Sigmoid colon (tissue), 7 donors: Measurements from ENCODE around the gene MRPS7. TPM values are rescaled to one million over a fixed set of nuclear protein-coding genes. Genes with fewer than 3 reads are reported as not detected.

Experiments
- DNase-seq: peaks from one replicate; pipeline ENCODE4 v3.0.0-alpha.2; 2019
- H3K27ac ChIP-seq, 4 donors: fragments of 200-600 bp; sonication (generic); one replicate each; pipeline ENCODE4 v1.5.1; 2016 to 2019; ENCODE audit warnings: mild to moderate bottlenecking in 1 of 4
- H3K27me3 ChIP-seq, 3 donors: fragments of 200-600 bp; sonication (generic); one replicate each; pipeline ENCODE4 v1.5.1; 2019; ENCODE audit warnings: mild to moderate bottlenecking in 1 of 3
- H3K36me3 ChIP-seq, 4 donors: fragments of 200-600 bp; sonication (generic); one replicate each; pipeline ENCODE4 v1.5.1; 2016 to 2019
- H3K4me1 ChIP-seq, 4 donors: fragments of 200-600 bp; sonication (generic); one replicate each; pipeline ENCODE4 v1.5.1; 2017 to 2019
- H3K4me3 ChIP-seq, 4 donors: fragments of 200-600 bp; sonication (generic); one replicate each; pipeline ENCODE4 v1.5.1; 2017 to 2019; ENCODE audit warnings: mild to moderate bottlenecking in 2 of 4, moderate library complexity in 1 of 4
- H3K9me3 ChIP-seq, 4 donors: fragments of 200-600 bp in 3 of 4; sonication (generic) in 3 of 4; one replicate each; pipeline versions ENCODE4 v1.5.1 to v1.6.1; 2013 to 2019
- EP300 ChIP-seq, 4 donors: sonication (generic); formaldehyde crosslinking; IDR thresholded peaks; one replicate each; pipeline ENCODE4 v1.6.1; 2017; ENCODE audit warnings: antibody characterized with exemption in 4 of 4
- POLR2A ChIP-seq, 2 donors: fragments of 450-650 bp; IDR thresholded peaks; one replicate each; pipeline ENCODE4 v1.6.1; 2016; ENCODE audit warnings: antibody characterized with exemption in 2 of 2, mild to moderate bottlenecking in 2 of 2, moderate library complexity in 2 of 2
- POLR2AphosphoS5 ChIP-seq, 4 donors: sonication (generic); formaldehyde crosslinking; IDR thresholded peaks; one replicate each; pipeline ENCODE4 v1.6.1; 2017; ENCODE audit warnings: antibody characterized with exemption in 4 of 4
- WGBS, 2 donors: extraction: QIAGEN DNeasy Blood & Tissue Kit; methylation state at CpG; one replicate each; pipeline ENCODE4 v1.1.7; 2013; 5-methylcytosine and 5-hydroxymethylcytosine counted together
- intact Hi-C: fragments of 100-400 bp; cut with DNase I; formaldehyde crosslinking; loops from one replicate; pipeline ENCODE4 v1.15.1; 2023
- polyA plus RNA-seq, 3 donors: library from polyadenylated mRNA; stranded (reverse); fragments of 200-250 nt; gene quantifications; one replicate each; pipeline ENCODE4 v1.2.3, GENCODE V29; 2013
- total RNA-seq, 4 donors: library from RNA; depleted of rRNA; stranded (reverse); fragments of >200 nt; gene quantifications; one replicate each; pipeline ENCODE4 v1.1.0, GENCODE V29; 2016
- TF ChIP-seq, protein P1 (sequence below), 4 experiments: fragments of 450-650 bp in 3 of 4; fragments of 200-600 bp in 1 of 4; IDR thresholded peaks; one replicate each; pipeline ENCODE4 v1.5.1; 2016 to 2019; ENCODE audit warnings: antibody characterized with exemption in 4 of 4, mild to moderate bottlenecking in 3 of 4, moderate library complexity in 2 of 4
- donor health status: healthy with polysubstance abuse.
- donor health status: Bipolar disorder and iron deficiency.
- donor health status: healthy.

MRPS7 gene
- total and polyA plus RNA-seq, 7 donors = 26.6 to 96.4 (median 51.5) TPM

GRCh38 chr17:75300280-75300679 is 38.6 kb downstream of the MRPS7 start:
- intact Hi-C loops = no loop called here
- no peak for DNase-seq
- H3K27me3 ChIP-seq = no peaks in the 10 kb centered on the region
- no peak overlapping the region for H3K27ac ChIP-seq
- 79 to 80% methylated on average over 7 of the region's 7 CpGs for WGBS, 2 donors
- H3K4me1 ChIP-seq = no peaks in the 10 kb centered on the region
- no peak overlapping the region for H3K4me3 ChIP-seq
- no peaks in the 10 kb centered on the region for H3K9me3 ChIP-seq
- H3K36me3 ChIP-seq = no peaks in the 10 kb centered on the region
- TF ChIP-seq, protein P1, sequence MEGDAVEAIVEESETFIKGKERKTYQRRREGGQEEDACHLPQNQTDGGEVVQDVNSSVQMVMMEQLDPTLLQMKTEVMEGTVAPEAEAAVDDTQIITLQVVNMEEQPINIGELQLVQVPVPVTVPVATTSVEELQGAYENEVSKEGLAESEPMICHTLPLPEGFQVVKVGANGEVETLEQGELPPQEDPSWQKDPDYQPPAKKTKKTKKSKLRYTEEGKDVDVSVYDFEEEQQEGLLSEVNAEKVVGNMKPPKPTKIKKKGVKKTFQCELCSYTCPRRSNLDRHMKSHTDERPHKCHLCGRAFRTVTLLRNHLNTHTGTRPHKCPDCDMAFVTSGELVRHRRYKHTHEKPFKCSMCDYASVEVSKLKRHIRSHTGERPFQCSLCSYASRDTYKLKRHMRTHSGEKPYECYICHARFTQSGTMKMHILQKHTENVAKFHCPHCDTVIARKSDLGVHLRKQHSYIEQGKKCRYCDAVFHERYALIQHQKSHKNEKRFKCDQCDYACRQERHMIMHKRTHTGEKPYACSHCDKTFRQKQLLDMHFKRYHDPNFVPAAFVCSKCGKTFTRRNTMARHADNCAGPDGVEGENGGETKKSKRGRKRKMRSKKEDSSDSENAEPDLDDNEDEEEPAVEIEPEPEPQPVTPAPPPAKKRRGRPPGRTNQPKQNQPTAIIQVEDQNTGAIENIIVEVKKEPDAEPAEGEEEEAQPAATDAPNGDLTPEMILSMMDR (IDR thresholded peaks at IDR 0.05) = no peak

DNA sequence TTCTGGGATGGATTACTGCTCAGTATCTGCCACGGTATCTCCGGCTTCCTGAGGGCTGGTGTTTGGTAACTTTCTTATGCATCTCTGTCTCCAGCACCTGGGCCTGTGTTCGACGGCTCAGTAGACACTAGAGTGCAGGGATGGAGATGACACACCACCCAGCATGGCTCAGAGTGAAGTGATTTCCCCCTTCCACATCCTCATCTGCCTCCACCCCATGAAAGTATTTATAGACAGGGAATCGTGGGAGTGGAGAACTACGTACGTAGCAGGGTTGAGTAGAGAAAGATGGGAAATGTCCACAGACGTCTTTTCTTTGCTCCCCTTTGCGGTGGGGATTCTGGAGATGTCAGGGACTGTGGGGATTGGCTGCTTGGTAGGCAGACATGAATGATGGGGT is 39.4 kb downstream of the MRPS7 start:
- Histone ChIP-seq H3K27me3 (no peaks in the 10 kb centered on the region), H3K4me1 (no peaks in the 10 kb centered on the region), H3K27ac (no peak overlapping the region), H3K36me3 (no peaks in the 10 kb centered on the region), H3K4me3 (no peak overlapping the region), H3K9me3 (no peaks in the 10 kb centered on the region)
- DNase-seq = no peak
- TF ChIP-seq EP300 (IDR thresholded peaks at IDR 0.05) (no peak), POLR2AphosphoS5 (IDR thresholded peaks at IDR 0.05) (no peak)
- TF ChIP-seq, protein P1 (IDR thresholded peaks at IDR 0.05) = no peak
- intact Hi-C loops = no loop called here
- 81 to 83% methylated on average over 9 of the region's 9 CpGs for WGBS, 2 donors

DNA sequence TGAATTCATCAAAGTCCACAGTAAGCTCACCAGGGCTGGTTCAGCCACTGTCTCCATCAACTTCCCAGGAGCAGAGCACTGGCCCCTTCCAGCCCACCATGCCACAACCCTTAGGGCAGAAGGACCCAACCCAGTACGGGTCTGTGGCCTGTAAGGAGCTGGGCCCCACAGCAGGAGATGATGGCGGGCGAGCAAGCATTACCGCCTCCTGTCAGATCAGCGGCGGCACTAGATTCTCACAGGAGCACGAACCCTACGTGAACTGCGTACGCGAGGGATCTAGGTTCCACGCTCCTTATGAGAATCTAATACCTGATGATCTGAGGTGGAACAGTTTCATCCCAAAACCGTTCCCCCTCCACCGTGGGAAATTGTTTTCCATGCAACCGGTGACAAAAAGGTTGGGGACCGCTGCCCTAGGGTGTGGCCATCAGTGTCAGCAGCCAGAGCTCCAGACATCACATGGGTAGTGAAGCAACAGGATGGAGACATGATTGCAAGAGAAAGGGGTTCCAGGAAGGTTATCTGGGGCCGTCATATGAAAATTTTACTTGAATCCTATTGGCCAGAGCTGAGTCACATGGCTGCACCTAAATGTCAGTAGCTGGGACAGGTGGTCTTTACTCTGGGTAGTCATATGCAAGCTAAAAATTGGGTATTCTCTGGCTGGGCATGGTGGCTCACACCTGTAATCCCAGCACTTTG is 40.0 kb downstream of the MRPS7 start:
- H3K9me3 ChIP-seq = no peaks in the 10 kb centered on the region
- no peak for TF ChIP-seq POLR2AphosphoS5 (IDR thresholded peaks at IDR 0.05)
- no peak for TF ChIP-seq POLR2A (IDR thresholded peaks at IDR 0.05)
- no peak for TF ChIP-seq EP300 (IDR thresholded peaks at IDR 0.05)
- TF ChIP-seq, protein P1 (IDR thresholded peaks at IDR 0.05) = no peak
- no peak overlapping the region for H3K27ac ChIP-seq
- no peak for DNase-seq
- no peaks in the 10 kb centered on the region for H3K27me3 ChIP-seq
- WGBS, 2 donors = 89 to 91% methylated on average over 17 of the region's 17 CpGs
- no peaks in the 10 kb centered on the region for H3K4me1 ChIP-seq
- H3K36me3 ChIP-seq = no peaks in the 10 kb centered on the region
- intact Hi-C loops = no loop called here
- H3K4me3 ChIP-seq = no peak overlapping the region

DNA sequence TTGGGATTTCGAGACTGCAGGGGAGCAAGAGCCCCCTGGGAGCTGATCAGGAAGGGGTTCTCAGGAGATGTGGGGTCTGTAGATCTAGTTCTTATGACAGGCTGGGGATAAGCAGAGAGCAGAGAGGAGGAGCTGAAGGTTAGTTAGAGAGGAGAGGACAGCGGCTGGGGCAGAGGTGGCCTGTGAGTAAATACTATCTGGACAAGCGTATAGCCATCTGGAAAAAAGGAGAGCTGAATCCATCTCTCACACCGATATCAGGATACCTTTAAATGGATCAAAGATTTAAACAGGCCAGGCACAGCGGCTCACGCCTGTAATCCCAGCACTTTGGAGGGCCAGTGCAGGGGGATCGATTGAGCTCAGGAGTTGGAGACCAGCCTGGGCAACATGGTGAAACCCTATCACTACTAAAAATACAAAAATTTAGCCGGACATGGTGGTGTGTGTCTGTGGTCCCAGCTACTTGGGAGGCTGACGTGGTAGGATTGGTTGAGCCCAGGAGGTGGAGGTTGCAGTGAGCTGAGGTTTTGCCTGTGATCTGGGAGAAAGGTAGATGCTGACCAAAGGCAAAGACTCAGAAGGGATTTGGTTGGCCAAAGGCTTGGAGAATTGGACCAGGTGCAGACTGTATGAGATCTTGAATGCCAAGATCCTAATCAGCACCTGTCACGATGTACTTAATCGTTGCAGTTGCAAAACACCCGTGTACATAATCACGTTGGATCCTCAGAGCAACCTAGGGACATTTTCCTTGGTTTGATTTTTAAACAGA is 46.5 kb downstream of the MRPS7 start:
- TF ChIP-seq POLR2AphosphoS5 (IDR thresholded peaks at IDR 0.05) (no peak), EP300 (IDR thresholded peaks at IDR 0.05) (no peak), POLR2A (IDR thresholded peaks at IDR 0.05) (no peak)
- TF ChIP-seq, protein P1 (IDR thresholded peaks at IDR 0.05) = no peak

More for the DNA sequence above, 46.5 kb downstream of the MRPS7 start:
- H3K27ac ChIP-seq = no peak overlapping the region
- H3K9me3 ChIP-seq = no peaks in the 10 kb centered on the region
- DNase-seq = no peak
- H3K27me3 ChIP-seq = no peaks in the 10 kb centered on the region
- WGBS, 2 donors = 79 to 85% methylated on average over 13 of the region's 13 CpGs
- intact Hi-C loops = no loop called here
- no peaks in the 10 kb centered on the region for H3K36me3 ChIP-seq
- no peaks in the 10 kb centered on the region for H3K4me1 ChIP-seq
- no peak overlapping the region for H3K4me3 ChIP-seq
